Measurements from ENCODE around the gene PROSER3. TPM values are rescaled to one million over a fixed set of nuclear protein-coding genes. Genes with fewer than 3 reads are reported as not detected.

The PROSER3 gene
- total and polyA plus RNA-seq, 2 donors (not counting 3 experiments of a cell fraction or from before 2014, with no cell fraction given): 18.3 to 28.3 TPM

GRCh38 chr19:35740108-35740422 lies 17.9 kb upstream of the PROSER3 start:
- no TSS peak for BruUV-seq (replicated peaks)
- no peak for DNase-seq (ENCODE audit: low read depth, low spot score)
- H3K4me2 ChIP-seq (ENCODE audit: insufficient read depth, low read length): peak overlapping the region; percentile 85
- CTCF ChIA-PET: interaction anchor here (0.8 to 1.6 kb wide), 6 partner anchors 8 to 191 kb away, joined by 3 to 5 read pairs (median 3); partner anchors contain the start of gene LIN37
- peaks cover 14% of the 10 kb centered on the region for H3K4me1 ChIP-seq (ENCODE audit: control insufficient read depth, extremely low read depth, insufficient read depth, low read length)
- H4K20me1 ChIP-seq (replicated peaks; ENCODE audit: control insufficient read depth, extremely low read depth, insufficient read depth, low read length): no peaks in the 10 kb centered on the region
- no peaks in the 10 kb centered on the region for H3K9me1 ChIP-seq (replicated peaks; ENCODE audit: control insufficient read depth, extremely low read depth, insufficient read depth, low read length)
- H3K27me3 ChIP-seq (ENCODE audit: control insufficient read depth in 2 of 2, insufficient read depth in 2 of 2, low read length in 2 of 2): no peaks in the 10 kb centered on the region
- peak overlapping the region; percentile 57 for H3K9ac ChIP-seq (replicated peaks; ENCODE audit: extremely low read depth, insufficient read depth, low read length)
- H3K4me3 ChIP-seq (replicated peaks in 1 of 3; ENCODE audit: insufficient read depth in 1 of 3, low read depth in 1 of 3, low read length in 3 of 3): peak overlapping the region; percentile 50 to 78 (median 62)
- H3K9me3 ChIP-seq (replicated peaks; ENCODE audit: control insufficient read depth, insufficient read depth, low read length): no peaks in the 10 kb centered on the region
- dilution Hi-C loops (cut with MboI; ENCODE audit: extremely low pct_ligation_motif_present, low sequenced_read_pairs): no loop called here
- peaks cover 5 to 27% of the 10 kb centered on the region in 2 experiments for H3K36me3 ChIP-seq (ENCODE audit: control insufficient read depth in 2 of 2, extremely low read depth in 1 of 2, insufficient read depth in 2 of 2, low read length in 2 of 2)
- H2AFZ ChIP-seq (ENCODE audit: low read depth, low read length): peak overlapping the region; percentile 83
- H3K79me2 ChIP-seq (ENCODE audit: control insufficient read depth, insufficient read depth, low read length): no peaks in the 10 kb centered on the region
- peak overlapping the region; percentile 7 for H3K27ac ChIP-seq (ENCODE audit: insufficient read depth, low read depth, low read length)
- intact Hi-C loops (cut with micrococcal nuclease): loop anchor here (1.0 kb wide), 2 partner anchors 23 to 46 kb away; no protein-coding TSS in a partner anchor
- TF ChIP-seq POLR2AphosphoS5 (IDR thresholded peaks at IDR 0.05; ENCODE audit: insufficient read depth, low read depth, low read length): no peak
- FAIRE-seq: no peak
- POLR2A ChIA-PET: interaction anchor here (1.0 kb wide), 1 partner anchor 17 kb away, joined by 3 read pairs; no protein-coding TSS in a partner anchor

GRCh38 chr19:35740423-35741202 lies 17.4 kb upstream of the PROSER3 start:
- Histone ChIP-seq H3K4me3 (replicated peaks in 1 of 3; ENCODE audit: insufficient read depth in 1 of 3, low read depth in 1 of 3, low read length in 3 of 3) (peak overlapping the region; percentile 50 to 78 (median 62)), H4K20me1 (replicated peaks; ENCODE audit: control insufficient read depth, extremely low read depth, insufficient read depth, low read length) (no peaks in the 10 kb centered on the region), H3K9ac (replicated peaks; ENCODE audit: extremely low read depth, insufficient read depth, low read length) (peak overlapping the region; percentile 57), H3K4me1 (ENCODE audit: control insufficient read depth, extremely low read depth, insufficient read depth, low read length) (peaks cover 14% of the 10 kb centered on the region), H3K27me3 (ENCODE audit: control insufficient read depth in 2 of 2, insufficient read depth in 2 of 2, low read length in 2 of 2) (no peaks in the 10 kb centered on the region), H3K79me2 (ENCODE audit: control insufficient read depth, insufficient read depth, low read length) (no peaks in the 10 kb centered on the region), H3K9me3 (replicated peaks; ENCODE audit: control insufficient read depth, insufficient read depth, low read length) (no peaks in the 10 kb centered on the region), H3K36me3 (ENCODE audit: control insufficient read depth in 2 of 2, extremely low read depth in 1 of 2, insufficient read depth in 2 of 2, low read length in 2 of 2) (peaks cover 5 to 22% of the 10 kb centered on the region in 2 experiments), H3K27ac (ENCODE audit: insufficient read depth, low read depth, low read length) (peak overlapping the region; percentile 64), H3K9me1 (replicated peaks; ENCODE audit: control insufficient read depth, extremely low read depth, insufficient read depth, low read length) (no peaks in the 10 kb centered on the region), H3K4me2 (ENCODE audit: insufficient read depth, low read length) (peak overlapping the region; percentile 85), H2AFZ (ENCODE audit: low read depth, low read length) (peak overlapping the region; percentile 97)
- peak; percentile 97 for DNase-seq (ENCODE audit: low read depth, low spot score)
- intact Hi-C loops (cut with micrococcal nuclease): loop anchor here (1.0 kb wide), 3 partner anchors 23 to 191 kb away; no protein-coding TSS in a partner anchor
- dilution Hi-C loops (cut with MboI; ENCODE audit: extremely low pct_ligation_motif_present, low sequenced_read_pairs): no loop called here
- TF ChIP-seq POLR2A (IDR thresholded peaks at IDR 0.05; ENCODE audit: low read depth, low read length): peak; percentile 72
- TF ChIP-seq MYC (IDR thresholded peaks at IDR 0.05; ENCODE audit: low read depth, low read length): no peak
- peak; percentile 25 for TF ChIP-seq FOS (IDR thresholded peaks at IDR 0.05; ENCODE audit: borderline replicate concordance, insufficient read depth, low read length)
- TF ChIP-seq POLR2AphosphoS5 (IDR thresholded peaks at IDR 0.05; ENCODE audit: insufficient read depth, low read depth, low read length): peak; percentile 57
- FAIRE-seq: peak; percentile 96
- ChIA-PET CTCF (interaction anchor here (0.8 to 1.6 kb wide), 7 partner anchors 8 to 191 kb away, joined by 3 to 5 read pairs (median 3); partner anchors contain the start of gene LIN37), POLR2A (interaction anchor here (1.0 kb wide), 1 partner anchor 17 kb away, joined by 3 read pairs; no protein-coding TSS in a partner anchor)
- no TSS peak for BruUV-seq (replicated peaks)
